GM19193 (cell line): ENCODE results near the gene GRM5.

Experiments used
- POLR2A ChIP-seq: IDR thresholded peaks from 4 replicates; pipeline ENCODE4 v1.6.1; 2011; ENCODE audit not compliant: insufficient read depth, insufficient read length; ENCODE audit errors: extremely low read depth

The GRM5 gene

DNA sequence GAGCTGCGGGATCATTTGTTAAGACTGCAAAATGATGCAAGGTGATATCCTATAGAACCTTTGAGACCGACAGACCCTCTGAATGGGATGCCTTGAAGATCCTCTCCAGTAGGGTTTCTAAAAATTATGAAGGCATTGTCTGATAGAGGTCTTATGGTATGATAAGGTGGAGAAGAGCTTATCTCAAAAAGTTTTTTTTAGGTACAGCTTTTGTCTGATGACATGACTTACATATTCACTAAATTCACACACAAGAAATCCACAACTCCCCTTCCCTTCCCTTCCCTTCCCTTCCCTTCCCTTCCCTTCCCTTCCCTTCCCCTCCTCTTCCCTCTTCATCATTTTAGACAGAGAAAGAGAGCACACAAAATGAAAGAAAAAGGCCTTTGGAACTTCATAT is 609.8 kb downstream of the GRM5 start:
- TF ChIP-seq POLR2A: no peak

DNA sequence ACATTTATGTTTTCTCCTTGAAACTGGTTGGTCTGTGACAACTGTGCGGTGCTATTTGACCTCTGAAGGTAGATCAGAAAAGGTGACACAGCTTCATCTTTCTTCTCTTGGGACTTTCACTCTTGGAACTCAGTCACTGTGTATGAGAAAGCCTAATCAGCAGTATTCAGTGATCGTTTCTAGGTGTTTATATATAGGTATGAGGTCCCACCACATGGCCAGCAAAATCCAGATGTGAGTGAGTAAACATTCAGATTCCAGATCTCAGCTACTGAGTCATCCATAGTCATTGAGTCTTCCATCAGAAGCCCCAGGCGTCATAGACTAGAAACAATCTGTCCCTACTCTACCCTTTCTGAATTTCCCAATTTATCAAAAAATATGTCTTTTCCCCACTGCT is 610.9 kb downstream of the GRM5 start:
- no peak for TF ChIP-seq POLR2A
